Memory B cell (primary cell): ENCODE data around the gene COX4I1.
"Not testable (repeated sequence)": the region's sequence is repeated elsewhere in the genome, so short reads cannot be mapped to it uniquely, and the experiment has no call there.

Source experiments
- ATAC-seq: fragments of 150-1000 bp; cut with Tn5 transposase; 2 replicates; pipeline ENCODE4 v1.10.0; 2021; ENCODE audit warnings: low read depth, mild to moderate bottlenecking, moderate library complexity
- DNase-seq, 2 donors: peaks; one replicate each; pipeline ENCODE4 v3.0.0; 2022; ENCODE audit warnings: low spot score in 2 of 2
- H3K27ac Mint-ChIP-seq: one replicate; pipeline ENCODE4 v1.8.0; 2022; ENCODE audit warnings: mild to moderate bottlenecking, moderate library complexity, mixed read lengths
- H3K27me3 Mint-ChIP-seq: one replicate; pipeline ENCODE4 v1.8.0; 2022; ENCODE audit warnings: mixed read lengths
- H3K36me3 Mint-ChIP-seq: one replicate; pipeline ENCODE4 v1.8.0; 2022; ENCODE audit warnings: mild to moderate bottlenecking, mixed read lengths
- H3K4me1 Mint-ChIP-seq: one replicate; pipeline ENCODE4 v1.8.0; 2022; ENCODE audit warnings: mixed read lengths
- H3K4me3 Mint-ChIP-seq: one replicate; pipeline ENCODE4 v1.8.0; 2022; ENCODE audit warnings: mild to moderate bottlenecking, moderate library complexity, mixed read lengths
- H3K9me3 Mint-ChIP-seq: one replicate; pipeline ENCODE4 v1.8.0; 2022; ENCODE audit warnings: mixed read lengths

Gene COX4I1

GRCh38 chr16:85798901-85799496 lies 496 bp upstream of the COX4I1 start:
- H3K9me3 Mint-ChIP-seq = no peaks in the 10 kb centered on the region
- H3K4me1 Mint-ChIP-seq = peaks cover 33% of the 10 kb centered on the region
- H3K27me3 Mint-ChIP-seq = no peaks in the 10 kb centered on the region
- H3K36me3 Mint-ChIP-seq = peaks cover 38% of the 10 kb centered on the region
- peak in 1 of 2 donors; percentile 14 for DNase-seq
- peak overlapping the region; percentile 98 for H3K27ac Mint-ChIP-seq
- peak; percentile 18 for ATAC-seq
- peak overlapping the region; percentile 95 for H3K4me3 Mint-ChIP-seq

- DNase-seq (no peak), ATAC-seq (peak; percentile 44)
- Mint-ChIP-seq H3K27ac (peak overlapping the region; percentile 98), H3K4me1 (peaks cover 30% of the 10 kb centered on the region), H3K4me3 (peak overlapping the region; percentile 82), H3K9me3 (no peaks in the 10 kb centered on the region), H3K27me3 (no peaks in the 10 kb centered on the region), H3K36me3 (peaks cover 40% of the 10 kb centered on the region)
These were observed 800 bp downstream of the COX4I1 start for GRCh38 chr16:85800321-85800669.

GRCh38 chr16:85803570-85803969 lies 4.1 kb downstream of the COX4I1 start:
- Mint-ChIP-seq H3K4me1 (peaks cover 22% of the 10 kb centered on the region), H3K27ac (peak overlapping the region; percentile 68), H3K4me3 (peak overlapping the region; percentile 47), H3K9me3 (no peaks in the 10 kb centered on the region), H3K36me3 (peaks cover 38% of the 10 kb centered on the region), H3K27me3 (no peaks in the 10 kb centered on the region)
- ATAC-seq (no peak), DNase-seq (no peak)

GRCh38 chr16:85805442-85806045 lies 6.0 kb downstream of the COX4I1 start:
- Mint-ChIP-seq H3K36me3 (peaks cover 38% of the 10 kb centered on the region), H3K4me1 (peaks cover 17% of the 10 kb centered on the region), H3K27me3 (peaks cover 3% of the 10 kb centered on the region), H3K4me3 (no peak overlapping the region), H3K9me3 (no peaks in the 10 kb centered on the region), H3K27ac (no peak overlapping the region)
- DNase-seq (no peak), ATAC-seq (no peak)

- H3K36me3 Mint-ChIP-seq = peaks cover 35% of the 10 kb centered on the region
- no peaks in the 10 kb centered on the region for H3K9me3 Mint-ChIP-seq
- peaks cover 13% of the 10 kb centered on the region for H3K4me1 Mint-ChIP-seq
- no peak for ATAC-seq
- H3K4me3 Mint-ChIP-seq = no peak overlapping the region
- no peak for DNase-seq
- H3K27me3 Mint-ChIP-seq = peaks cover 5% of the 10 kb centered on the region
- no peak overlapping the region for H3K27ac Mint-ChIP-seq
These were observed 7.0 kb downstream of the COX4I1 start for GRCh38 chr16:85806539-85806938.

- DNase-seq, H3K27me3 Mint-ChIP-seq, H3K9me3 Mint-ChIP-seq, H3K27ac Mint-ChIP-seq, H3K4me3 Mint-ChIP-seq, H3K4me1 Mint-ChIP-seq, ATAC-seq: not testable (repeated sequence)
- peaks cover 28% of the 10 kb centered on the region for H3K36me3 Mint-ChIP-seq
These were observed 7.8 kb downstream of the COX4I1 start for GRCh38 chr16:85807340-85807739.

GRCh38 chr16:85808104-85808503 lies 8.6 kb downstream of the COX4I1 start:
- not testable (repeated sequence) for H3K27me3 Mint-ChIP-seq, H3K4me1 Mint-ChIP-seq, H3K4me3 Mint-ChIP-seq, DNase-seq, H3K27ac Mint-ChIP-seq, ATAC-seq, H3K9me3 Mint-ChIP-seq
- H3K36me3 Mint-ChIP-seq = peaks cover 25% of the 10 kb centered on the region

GRCh38 chr16:85808926-85809325 lies 9.4 kb downstream of the COX4I1 start:
- H3K4me1 Mint-ChIP-seq = no peaks in the 10 kb centered on the region
- DNase-seq = no peak
- peaks cover 17% of the 10 kb centered on the region for H3K36me3 Mint-ChIP-seq
- H3K4me3 Mint-ChIP-seq = no peak overlapping the region
- ATAC-seq = no peak
- H3K9me3 Mint-ChIP-seq = no peaks in the 10 kb centered on the region
- peaks cover 11% of the 10 kb centered on the region for H3K27me3 Mint-ChIP-seq
- H3K27ac Mint-ChIP-seq = no peak overlapping the region

GRCh38 chr16:85809645-85810044 lies 10.2 kb downstream of the COX4I1 start:
- H3K36me3 Mint-ChIP-seq = peaks cover 15% of the 10 kb centered on the region
- no peaks in the 10 kb centered on the region for H3K9me3 Mint-ChIP-seq
- H3K27ac Mint-ChIP-seq = no peak overlapping the region
- H3K27me3 Mint-ChIP-seq = peaks cover 14% of the 10 kb centered on the region
- H3K4me1 Mint-ChIP-seq = no peaks in the 10 kb centered on the region
- H3K4me3 Mint-ChIP-seq = no peak overlapping the region
- ATAC-seq (no peak), DNase-seq (no peak)

GRCh38 chr16:85810097-85810741 lies 10.7 kb downstream of the COX4I1 start:
- no peak for DNase-seq
- Mint-ChIP-seq H3K9me3 (no peaks in the 10 kb centered on the region), H3K27me3 (peaks cover 20% of the 10 kb centered on the region), H3K4me3 (no peak overlapping the region), H3K36me3 (peaks cover 10% of the 10 kb centered on the region), H3K4me1 (no peaks in the 10 kb centered on the region), H3K27ac (no peak overlapping the region)
- no peak for ATAC-seq

- no peak for DNase-seq
- H3K4me1 Mint-ChIP-seq = no peaks in the 10 kb centered on the region
- peaks cover 5% of the 10 kb centered on the region for H3K36me3 Mint-ChIP-seq
- peaks cover 20% of the 10 kb centered on the region for H3K27me3 Mint-ChIP-seq
- ATAC-seq = no peak
- H3K27ac Mint-ChIP-seq = no peak overlapping the region
- H3K9me3 Mint-ChIP-seq = no peaks in the 10 kb centered on the region
- H3K4me3 Mint-ChIP-seq = no peak overlapping the region
These were observed 11.2 kb downstream of the COX4I1 start for GRCh38 chr16:85810742-85811115.

GRCh38 chr16:85812031-85812807 lies 12.7 kb downstream of the COX4I1 start:
- DNase-seq = no peak
- no peaks in the 10 kb centered on the region for H3K4me1 Mint-ChIP-seq
- no peak overlapping the region for H3K4me3 Mint-ChIP-seq
- no peak overlapping the region for H3K27ac Mint-ChIP-seq
- no peaks in the 10 kb centered on the region for H3K9me3 Mint-ChIP-seq
- no peaks in the 10 kb centered on the region for H3K36me3 Mint-ChIP-seq
- peaks cover 20% of the 10 kb centered on the region for H3K27me3 Mint-ChIP-seq
- no peak for ATAC-seq

- no peaks in the 10 kb centered on the region for H3K36me3 Mint-ChIP-seq
- no peak overlapping the region for H3K4me3 Mint-ChIP-seq
- DNase-seq (no peak), ATAC-seq (no peak)
- no peak overlapping the region for H3K27ac Mint-ChIP-seq
- peaks cover 20% of the 10 kb centered on the region for H3K27me3 Mint-ChIP-seq
- H3K4me1 Mint-ChIP-seq = no peaks in the 10 kb centered on the region
- no peaks in the 10 kb centered on the region for H3K9me3 Mint-ChIP-seq
These were observed 13.6 kb downstream of the COX4I1 start for GRCh38 chr16:85812811-85813700.
